Right lobe of liver (tissue), 6 donors: ENCODE data around the gene TFEB. TPM values are rescaled to one million over a fixed set of nuclear protein-coding genes. Genes with fewer than 3 reads are reported as not detected.

ENCODE experiments used
- ATAC-seq, 4 donors: fragments of 200-7000 bp; cut with Tn5 transposase; one replicate each; pipeline ENCODE4 v1.9.1; 2020; ENCODE audit warnings: mild to moderate bottlenecking in 4 of 4, moderate library complexity in 4 of 4
- DNase-seq, 3 donors: peaks; one replicate each; pipeline ENCODE4 v3.0.0-alpha.2; 2020
- H3K27ac ChIP-seq, 3 donors: fragments of 200-600 bp; one replicate each; pipeline ENCODE4 v1.8.0; 2022
- H3K27me3 ChIP-seq, 2 donors: fragments of 200-600 bp; one replicate each; pipeline ENCODE4 v1.8.0; 2022
- H3K36me3 ChIP-seq, 4 donors: fragments of 200-600 bp; sonication (generic) in 1 of 4; one replicate each; pipeline versions ENCODE4 v1.5.1 to v1.8.0; 2017 to 2022; ENCODE audit warnings: control low read depth in 1 of 4
- H3K4me1 ChIP-seq, 4 donors: fragments of 200-600 bp; sonication (generic) in 1 of 4; one replicate each; pipeline versions ENCODE4 v1.5.1 to v1.8.0; 2017 to 2022; ENCODE audit warnings: control low read depth in 1 of 4
- H3K4me3 ChIP-seq, 3 donors: fragments of 200-600 bp; one replicate each; pipeline ENCODE4 v1.8.0; 2022
- H3K9me3 ChIP-seq, 4 donors: fragments of 200-600 bp; sonication (generic) in 1 of 4; one replicate each; pipeline versions ENCODE4 v1.5.1 to v1.8.0; 2017 to 2022; ENCODE audit warnings: control low read depth in 1 of 4
- CTCF ChIP-seq, 4 donors: fragments of 200-600 bp in 3 of 4; fragments of 450-650 bp in 1 of 4; IDR thresholded peaks; one replicate each; pipeline versions ENCODE4 v1.5.1 to v1.8.0; 2016 to 2022; ENCODE audit warnings: antibody characterized with exemption in 4 of 4, mild to moderate bottlenecking in 2 of 4
- POLR2A ChIP-seq: fragments of 450-650 bp; IDR thresholded peaks from one replicate; pipeline ENCODE4 v1.6.1; 2017; ENCODE audit warnings: antibody characterized with exemption, mild to moderate bottlenecking
- WGBS: methylation state at CpG from one replicate; pipeline ENCODE4 v1.1.6; 2018; ENCODE audit warnings: low coverage, low lambda C conversion rate; ENCODE audit not compliant: insufficient coverage; ENCODE audit errors: missing lambda C conversion rate; 5-methylcytosine and 5-hydroxymethylcytosine counted together
- intact Hi-C, 2 donors: fragments of 100-400 bp; cut with DNase I; formaldehyde crosslinking; loops; one replicate each; pipeline versions ENCODE4 v1.11.2 to v1.14.1; 2022
- total RNA-seq, 6 experiments: library from RNA; depleted of rRNA in 2 of 6; stranded (reverse); fragments of >200 nt in 2 of 6; fragmentation: NEBNext Ultra II Directional in 3 of 6; extraction: Animal tissue kit (Norgen Biotek cat#: 25700) in 3 of 6; gene quantifications; one replicate each; pipeline versions ENCODE4 v1.1.0 to v1.2.4, GENCODE V29; 2016 to 2023
- donor health status: DM: no; HTN: yes; CAD: no.
- donor health status: DM: no; HTN: no; CAD: no.
- donor health status: DM: no; HTN: no; CAD: no.
- donor health status: DM: no; HTN: yes; CAD: no.
- donor health status: DM: no; HTN: yes; CAD: no.

TFEB gene
- total RNA-seq, 6 experiments from 2014 or later: 4.5 to 9.2 (median 6.6) TPM

GRCh38 chr6:41713650-41714291, 21.6 kb downstream of the TFEB start:
- 87% methylated on average over 7 of the region's 14 CpGs for WGBS
- no peaks in the 10 kb centered on the region for H3K36me3 ChIP-seq
- peak overlapping the region in 1 of 3 donors; percentile 74 for H3K27ac ChIP-seq
- no peaks in the 10 kb centered on the region for H3K9me3 ChIP-seq
- DNase-seq: peak in 1 of 3 donors; percentile 49
- peak in 1 of 4 donors; percentile 9 for ATAC-seq
- no peak overlapping the region for H3K4me3 ChIP-seq
- intact Hi-C loops: no loop called here
- peaks cover 0 to 25% (median 10%) of the 10 kb centered on the region in 4 donors for H3K4me1 ChIP-seq
- H3K27me3 ChIP-seq: no peaks in the 10 kb centered on the region
- TF ChIP-seq CTCF (IDR thresholded peaks at IDR 0.05) (no peak), POLR2A (no peak)

GRCh38 chr6:41713159-41713649, 22.2 kb downstream of the TFEB start:
- intact Hi-C loops: no loop called here
- TF ChIP-seq CTCF (IDR thresholded peaks at IDR 0.05): no peak
- TF ChIP-seq POLR2A: no peak
- DNase-seq: peak; percentile 85 to 92 (median 91)
- 63% methylated on average over 4 of the region's 9 CpGs for WGBS
- Histone ChIP-seq H3K9me3 (no peaks in the 10 kb centered on the region), H3K4me1 (peaks cover 0 to 25% (median 10%) of the 10 kb centered on the region in 4 donors), H3K36me3 (no peaks in the 10 kb centered on the region), H3K27ac (peak overlapping the region in 2 of 3 donors; percentile 56 to 74), H3K27me3 (no peaks in the 10 kb centered on the region), H3K4me3 (peak overlapping the region in 1 of 3 donors; percentile 17)
- peak; percentile 90 to 93 (median 92) for ATAC-seq

- DNase-seq (peak; percentile 65 to 88 (median 86)), ATAC-seq (peak; percentile 73 to 84 (median 78))
- Histone ChIP-seq H3K36me3 (no peaks in the 10 kb centered on the region), H3K27me3 (no peaks in the 10 kb centered on the region), H3K9me3 (no peaks in the 10 kb centered on the region), H3K4me1 (peaks cover 0 to 25% (median 10%) of the 10 kb centered on the region in 4 donors), H3K27ac (peak overlapping the region in 2 of 3 donors; percentile 56 to 74), H3K4me3 (peak overlapping the region in 1 of 3 donors; percentile 17)
- no peak for TF ChIP-seq POLR2A
- TF ChIP-seq CTCF (IDR thresholded peaks at IDR 0.05): no peak
- 33% methylated on average over 1 of the region's 10 CpGs for WGBS
- intact Hi-C loops: no loop called here
Measured at GRCh38 chr6:41712651-41713103, 22.7 kb downstream of the TFEB start.

GRCh38 chr6:41711323-41712038, 23.9 kb downstream of the TFEB start:
- 94% methylated on average over 4 of the region's 9 CpGs for WGBS
- intact Hi-C loops: no loop called here
- Histone ChIP-seq H3K9me3 (no peaks in the 10 kb centered on the region), H3K36me3 (no peaks in the 10 kb centered on the region), H3K27me3 (no peaks in the 10 kb centered on the region), H3K4me1 (peaks cover 0 to 25% (median 10%) of the 10 kb centered on the region in 4 donors), H3K4me3 (no peak overlapping the region), H3K27ac (peak overlapping the region in 1 of 3 donors; percentile 74)
- DNase-seq: peak in 1 of 3 donors; percentile 33
- TF ChIP-seq POLR2A (no peak), CTCF (IDR thresholded peaks at IDR 0.05) (no peak)
- no peak for ATAC-seq
